Thymus (tissue), 11 donors: ENCODE results near the gene HLA-DOB. TPM values are rescaled to one million over a fixed set of nuclear protein-coding genes. Genes with fewer than 3 reads are reported as not detected.

Experiments used
- DNase-seq, 9 donors: peaks; one replicate each; pipeline ENCODE4 v3.0.0-alpha.2; 2013; ENCODE audit warnings: low spot score in 9 of 9, low read depth in 6 of 9, missing footprints in 1 of 9
- H3K27ac ChIP-seq, 2 donors: one replicate each; pipeline ENCODE4 v1.5.1; 2013; ENCODE audit warnings: control low read depth in 1 of 2, low read depth in 1 of 2, low read length in 1 of 2, mild to moderate bottlenecking in 1 of 2, moderate library complexity in 1 of 2
- H3K27me3 ChIP-seq, 2 donors: one replicate each; pipeline ENCODE4 v1.5.1; 2013; ENCODE audit warnings: low read length in 1 of 2; ENCODE audit not compliant: control insufficient read depth in 2 of 2, insufficient read depth in 1 of 2
- H3K36me3 ChIP-seq, 2 donors: one replicate each; pipeline ENCODE4 v1.5.1; 2013; ENCODE audit warnings: low read length in 1 of 2, mild to moderate bottlenecking in 1 of 2, moderate library complexity in 1 of 2; ENCODE audit not compliant: control insufficient read depth in 2 of 2, insufficient read depth in 2 of 2
- H3K4me1 ChIP-seq, 2 donors: one replicate each; pipeline ENCODE4 v1.5.1; 2013; ENCODE audit warnings: low read length in 2 of 2; ENCODE audit not compliant: control insufficient read depth in 2 of 2, insufficient read depth in 2 of 2
- H3K4me3 ChIP-seq, 2 donors: one replicate each; pipeline ENCODE4 v1.5.1; 2013; ENCODE audit warnings: low read length in 2 of 2, control low read depth in 1 of 2, mild to moderate bottlenecking in 1 of 2
- H3K9me3 ChIP-seq, 2 donors: one replicate each; pipeline ENCODE4 v1.5.1; 2013; ENCODE audit warnings: low read length in 1 of 2, mild to moderate bottlenecking in 1 of 2; ENCODE audit not compliant: control insufficient read depth in 2 of 2, insufficient read depth in 1 of 2
- WGBS: extraction: QIAGEN DNeasy Blood & Tissue Kit; methylation state at CpG from one replicate; pipeline ENCODE4 v1.1.7; 2013; 5-methylcytosine and 5-hydroxymethylcytosine counted together
- polyA plus RNA-seq: library from polyadenylated mRNA; stranded (reverse); fragments of 200-250 nt; gene quantifications from one replicate; pipeline ENCODE4 v1.2.3, GENCODE V29; 2013
- total RNA-seq: library from RNA; stranded (reverse); fragments of 120-200 nt; gene quantifications from one replicate; pipeline ENCODE4 v1.2.4, GENCODE V29; 2013
- donor health status: healthy.

Gene HLA-DOB
- total and polyA plus RNA-seq, 2 donors = 18.8 to 40.1 TPM

GRCh38 chr6:32838114-32838958 lies 21.5 kb upstream of the HLA-DOB start, which contains the start of gene TAP2:
Gene TAP2, minus strand, starts transcription at chr6:32838739. Its CDS starts 506 bp downstream, at chr6:32838233.
- peaks cover 27 to 62% of the 10 kb centered on the region in 2 donors for H3K36me3 ChIP-seq
- WGBS = under 1% methylated on average over 57 of the region's 57 CpGs
- peak; percentile 85 to 96 (median 93) for DNase-seq
- H3K9me3 ChIP-seq = peaks cover 0 to 6% of the 10 kb centered on the region in 2 donors
- H3K27ac ChIP-seq = peak within 1 kb of the TSS; percentile 94
- no peaks in the 10 kb centered on the region for H3K27me3 ChIP-seq
- H3K4me3 ChIP-seq = peak within 1 kb of the TSS; percentile 84 to 89
- peaks cover 27 to 65% of the 10 kb centered on the region in 2 donors for H3K4me1 ChIP-seq

- Histone ChIP-seq H3K27me3 (no peaks in the 10 kb centered on the region), H3K27ac (peak overlapping the region; percentile 94), H3K4me1 (peaks cover 24 to 58% of the 10 kb centered on the region in 2 donors), H3K36me3 (peaks cover 27 to 65% of the 10 kb centered on the region in 2 donors), H3K9me3 (peaks cover 0 to 6% of the 10 kb centered on the region in 2 donors), H3K4me3 (peak overlapping the region; percentile 84 to 89)
- WGBS = 44% methylated on average over 12 of the region's 12 CpGs
- no peak for DNase-seq
Measured at GRCh38 chr6:32837651-32838113, 20.9 kb upstream of the HLA-DOB start.

- no peak for DNase-seq
- 97% methylated on average over 2 of the region's 2 CpGs for WGBS
- Histone ChIP-seq H3K9me3 (peaks cover 0 to 6% of the 10 kb centered on the region in 2 donors), H3K27ac (no peak overlapping the region), H3K36me3 (peaks cover 29 to 65% of the 10 kb centered on the region in 2 donors), H3K4me1 (peaks cover 19 to 50% of the 10 kb centered on the region in 2 donors), H3K4me3 (no peak overlapping the region), H3K27me3 (no peaks in the 10 kb centered on the region)
Measured at GRCh38 chr6:32836873-32837272, 20.1 kb upstream of the HLA-DOB start.

- H3K9me3 ChIP-seq = no peaks in the 10 kb centered on the region
- peaks cover 35 to 64% of the 10 kb centered on the region in 2 donors for H3K36me3 ChIP-seq
- no peak overlapping the region for H3K27ac ChIP-seq
- H3K4me3 ChIP-seq = no peak overlapping the region
- H3K27me3 ChIP-seq = no peaks in the 10 kb centered on the region
- no peak for DNase-seq
- H3K4me1 ChIP-seq = peaks cover 6 to 36% of the 10 kb centered on the region in 2 donors
- 97% methylated on average over 16 of the region's 16 CpGs for WGBS
Measured at GRCh38 chr6:32835167-32835893, 18.5 kb upstream of the HLA-DOB start.

GRCh38 chr6:32833664-32834063 lies 16.9 kb upstream of the HLA-DOB start:
- Histone ChIP-seq H3K36me3 (peaks cover 52 to 76% of the 10 kb centered on the region in 2 donors), H3K27me3 (no peaks in the 10 kb centered on the region), H3K9me3 (no peaks in the 10 kb centered on the region), H3K27ac (no peak overlapping the region), H3K4me1 (peaks cover 5 to 21% of the 10 kb centered on the region in 2 donors), H3K4me3 (no peak overlapping the region)
- 96% methylated on average over 5 of the region's 5 CpGs for WGBS
- DNase-seq = no peak

GRCh38 chr6:32832535-32832934 lies 15.7 kb upstream of the HLA-DOB start:
- H3K27ac ChIP-seq = no peak overlapping the region
- DNase-seq = no peak
- no peaks in the 10 kb centered on the region for H3K9me3 ChIP-seq
- WGBS = 97% methylated on average over 13 of the region's 13 CpGs
- peaks cover 54 to 86% of the 10 kb centered on the region in 2 donors for H3K36me3 ChIP-seq
- no peak overlapping the region for H3K4me3 ChIP-seq
- no peaks in the 10 kb centered on the region for H3K27me3 ChIP-seq
- peaks cover 1 to 14% of the 10 kb centered on the region in 2 donors for H3K4me1 ChIP-seq

GRCh38 chr6:32830936-32831335 lies 14.1 kb upstream of the HLA-DOB start:
- 87% methylated on average over 5 of the region's 5 CpGs for WGBS
- Histone ChIP-seq H3K27me3 (no peaks in the 10 kb centered on the region), H3K4me1 (peaks cover 0 to 9% of the 10 kb centered on the region in 2 donors), H3K27ac (no peak overlapping the region), H3K9me3 (no peaks in the 10 kb centered on the region), H3K4me3 (no peak overlapping the region), H3K36me3 (peaks cover 57 to 86% of the 10 kb centered on the region in 2 donors)
- no peak for DNase-seq

- DNase-seq = no peak
- 98% methylated on average over 5 of the region's 5 CpGs for WGBS
- no peak overlapping the region for H3K4me3 ChIP-seq
- peaks cover 0 to 1% of the 10 kb centered on the region in 2 donors for H3K4me1 ChIP-seq
- peaks cover 49 to 78% of the 10 kb centered on the region in 2 donors for H3K36me3 ChIP-seq
- no peaks in the 10 kb centered on the region for H3K9me3 ChIP-seq
- H3K27ac ChIP-seq = no peak overlapping the region
- no peaks in the 10 kb centered on the region for H3K27me3 ChIP-seq
Measured at GRCh38 chr6:32830017-32830416, 13.2 kb upstream of the HLA-DOB start.

GRCh38 chr6:32829495-32829894 lies 12.7 kb upstream of the HLA-DOB start:
- Histone ChIP-seq H3K27ac (no peak overlapping the region), H3K36me3 (peaks cover 47 to 73% of the 10 kb centered on the region in 2 donors), H3K9me3 (no peaks in the 10 kb centered on the region), H3K4me3 (no peak overlapping the region), H3K4me1 (no peaks in the 10 kb centered on the region), H3K27me3 (no peaks in the 10 kb centered on the region)
- no peak for DNase-seq
- WGBS = 81% methylated on average over 7 of the region's 7 CpGs
